NCI-H524 treated with DMSO at 0.1 percent for 48 hours (cell line): Measurements from ENCODE around the gene TFIP11.

ENCODE experiments used
- DNase-seq: peaks from one replicate; lab custom pipeline; 2025; lab: John Stamatoyannopoulos, UW

TFIP11 gene

GRCh38 chr22:26512149-26512793, at the start of gene TFIP11:
TSS of gene TFIP11 (minus strand) at chr22:26512473. CDS start at chr22:26510272, 2,201 bp downstream.
- DNase-seq = peak; percentile 57

- DNase-seq = no peak
Observed at GRCh38 chr22:26561756-26562417, 49.6 kb upstream of the TFIP11 start.

GRCh38 chr22:26559961-26560575, 47.8 kb upstream of the TFIP11 start:
- no peak for DNase-seq

- DNase-seq = no peak
Observed at GRCh38 chr22:26558248-26558895, 46.1 kb upstream of the TFIP11 start.

- DNase-seq = no peak
Observed at GRCh38 chr22:26556904-26557303, 44.6 kb upstream of the TFIP11 start.

- DNase-seq = no peak
Observed at GRCh38 chr22:26555478-26555877, 43.2 kb upstream of the TFIP11 start.

GRCh38 chr22:26554956-26555355, 42.7 kb upstream of the TFIP11 start:
- DNase-seq = no peak

- no peak for DNase-seq
Observed at GRCh38 chr22:26553056-26553752, 40.9 kb upstream of the TFIP11 start.

GRCh38 chr22:26552466-26552865, 40.2 kb upstream of the TFIP11 start:
- no peak for DNase-seq

GRCh38 chr22:26551568-26551967, 39.3 kb upstream of the TFIP11 start:
- no peak for DNase-seq

GRCh38 chr22:26550498-26551033, 38.3 kb upstream of the TFIP11 start:
- DNase-seq = no peak

GRCh38 chr22:26549902-26550497, 37.7 kb upstream of the TFIP11 start:
- no peak for DNase-seq

GRCh38 chr22:26548984-26549383, 36.7 kb upstream of the TFIP11 start:
- no peak for DNase-seq

- DNase-seq = no peak
Observed at GRCh38 chr22:26548303-26548702, 36.0 kb upstream of the TFIP11 start.

- DNase-seq = no peak
Observed at GRCh38 chr22:26547837-26548236, 35.6 kb upstream of the TFIP11 start.

- DNase-seq = no peak
Observed at GRCh38 chr22:26547426-26547825, 35.2 kb upstream of the TFIP11 start.

- DNase-seq = no peak
Observed at GRCh38 chr22:26546282-26546681, 34.0 kb upstream of the TFIP11 start.

GRCh38 chr22:26545827-26546226, 33.6 kb upstream of the TFIP11 start:
- DNase-seq = no peak

GRCh38 chr22:26545385-26545784, 33.1 kb upstream of the TFIP11 start:
- DNase-seq = no peak

- DNase-seq = no peak
Observed at GRCh38 chr22:26544489-26544888, 32.2 kb upstream of the TFIP11 start.

- no peak for DNase-seq
Observed at GRCh38 chr22:26542831-26543230, 30.6 kb upstream of the TFIP11 start.
